Measurements from ENCODE around the gene SSBP3.

- TF ChIP-seq POLR2A (IDR thresholded peaks at IDR 0.05) (no peak), CTCF (IDR thresholded peaks at IDR 0.05) (no peak)
Observed at GRCh38 chr1:54221113-54221834, 184.9 kb downstream of the SSBP3 start.
